IMR-90 (cell line): ENCODE data around the gene ABCB10. TPM values are rescaled to one million over a fixed set of nuclear protein-coding genes. Genes with fewer than 3 reads are reported as not detected.

Experiments
- ATAC-seq: fragments of 200-7000 bp; cut with Tn5 transposase; 2 replicates; pipeline ENCODE4 v1.9.1; 2020; ENCODE audit warnings: low read depth, mild to moderate bottlenecking, moderate library complexity
- BruUV-seq: library from RNA; stranded (reverse); fragments of 400-500 nt; replicated peaks from 2 replicates; lab custom pipeline; 2021; lab: Mats Ljungman, UMichigan
- CTCF ChIA-PET: fragments of 300-600 bp; formaldehyde crosslinking; extraction: SDS; loops from one replicate; lab custom pipeline; 2021; ENCODE audit warnings: antibody characterized with exemption; lab: Yijun Ruan, JAX
- POLR2A ChIA-PET: fragments of 300-600 bp; sonication (Branson Sonifier 250); formaldehyde crosslinking; loops from one replicate; lab custom pipeline; 2022; ENCODE audit warnings: antibody characterized with exemption; ENCODE audit not compliant: unreplicated experiment; lab: Charles Lee
- DNase-seq: peaks from one replicate; pipeline ENCODE4 v3.0.0; 2013
- H2AFZ ChIP-seq: replicated peaks from 2 replicates; pipeline ENCODE3; 2013; ENCODE audit warnings: low read length, mild to moderate bottlenecking; ENCODE audit not compliant: poor library complexity
- H2AK5ac ChIP-seq: 2 replicates; pipeline ENCODE4 v1.6.1; 2013; ENCODE audit warnings: low read depth, low read length, inconsistent platforms
- H2AK9ac ChIP-seq: replicated peaks from 2 replicates; pipeline ENCODE3; 2013; ENCODE audit warnings: mild to moderate bottlenecking, low read depth, low read length, moderate library complexity; ENCODE audit not compliant: poor library complexity
- H2BK120ac ChIP-seq: 2 replicates; pipeline ENCODE4 v1.6.1; 2013; ENCODE audit warnings: low read depth, low read length, inconsistent platforms
- H2BK15ac ChIP-seq: 3 replicates; pipeline ENCODE4 v1.6.1; 2013; ENCODE audit warnings: low read depth, low read length, inconsistent platforms
- H2BK20ac ChIP-seq: 2 replicates; pipeline ENCODE4 v1.6.1; 2013; ENCODE audit warnings: low read depth, mild to moderate bottlenecking, inconsistent platforms, low read length, moderate library complexity
- H2BK5ac ChIP-seq: 2 replicates; pipeline ENCODE4 v1.6.1; 2013; ENCODE audit warnings: mild to moderate bottlenecking, low read depth, low read length, inconsistent platforms; ENCODE audit not compliant: poor library complexity, severe bottlenecking
- H3K14ac ChIP-seq: replicated peaks from 2 replicates; pipeline ENCODE4 v1.6.1; 2013; ENCODE audit warnings: low read depth, low read length, inconsistent platforms
- H3K18ac ChIP-seq: 2 replicates; pipeline ENCODE4 v1.6.1; 2013; ENCODE audit warnings: low read depth, low read length, control low read depth
- H3K23ac ChIP-seq: 2 replicates; pipeline ENCODE4 v1.6.1; 2013; ENCODE audit warnings: low read depth, low read length, inconsistent platforms
- H3K27ac ChIP-seq: 2 replicates; pipeline ENCODE4 v1.5.1; 2013; ENCODE audit warnings: mild to moderate bottlenecking, control low read depth, low read length; ENCODE audit not compliant: insufficient read depth
- H3K27me3 ChIP-seq: 2 replicates; pipeline ENCODE4 v1.6.1; 2013; ENCODE audit warnings: low read length; ENCODE audit not compliant: control insufficient read depth, insufficient read depth
- H3K36me3 ChIP-seq: 2 replicates; pipeline ENCODE4 v1.6.1; 2013; ENCODE audit warnings: low read length, mixed read lengths; ENCODE audit not compliant: control insufficient read depth, insufficient read depth
- H3K4ac ChIP-seq: 2 replicates; pipeline ENCODE4 v1.6.1; 2013; ENCODE audit warnings: low read depth, low read length, inconsistent platforms
- H3K4me1 ChIP-seq: 2 replicates; pipeline ENCODE4 v1.6.1; 2013; ENCODE audit warnings: low read length, mixed read lengths; ENCODE audit not compliant: control insufficient read depth, insufficient read depth
- H3K4me2 ChIP-seq: 2 replicates; pipeline ENCODE4 v1.6.1; 2013; ENCODE audit warnings: low read depth, mild to moderate bottlenecking, control low read depth, low read length, moderate library complexity
- H3K4me3 ChIP-seq: 2 replicates; pipeline ENCODE4 v1.5.1; 2013; ENCODE audit warnings: low read depth, mild to moderate bottlenecking, control low read depth, low read length, moderate library complexity; ENCODE audit not compliant: insufficient read depth
- H3K56ac ChIP-seq: 2 replicates; pipeline ENCODE4 v1.6.1; 2013; ENCODE audit warnings: low read length, inconsistent platforms; ENCODE audit not compliant: insufficient read depth; ENCODE audit errors: extremely low read depth
- H3K79me1 ChIP-seq, 2 experiments: 2 replicates each; pipeline ENCODE4 v1.6.1; 2013; ENCODE audit warnings: low read length in 2 of 2, inconsistent platforms in 1 of 2, low read depth in 1 of 2
- H3K9ac ChIP-seq: 2 replicates; pipeline ENCODE4 v1.6.1; 2013; ENCODE audit warnings: low read depth, low read length, control low read depth
- H3K9me1 ChIP-seq: 2 replicates; pipeline ENCODE4 v1.6.1; 2013; ENCODE audit warnings: low read length, inconsistent platforms; ENCODE audit not compliant: insufficient read depth
- H3K9me3 ChIP-seq: 2 replicates; pipeline ENCODE4 v1.6.1; 2013; ENCODE audit warnings: low read length; ENCODE audit not compliant: control insufficient read depth, insufficient read depth
- H4K20me1 ChIP-seq: 2 replicates; pipeline ENCODE4 v1.6.1; 2013; ENCODE audit warnings: low read length, inconsistent platforms; ENCODE audit not compliant: insufficient read depth
- H4K5ac ChIP-seq: 2 replicates; pipeline ENCODE4 v1.6.1; 2013; ENCODE audit warnings: mild to moderate bottlenecking, low read depth, low read length, control low read depth
- H4K8ac ChIP-seq, 2 experiments: 2 replicates each; pipeline ENCODE4 v1.6.1; 2013; ENCODE audit warnings: low read depth in 2 of 2, low read length in 2 of 2, control low read depth in 1 of 2, inconsistent platforms in 1 of 2
- H4K91ac ChIP-seq: 2 replicates; pipeline ENCODE4 v1.6.1; 2013; ENCODE audit warnings: low read depth, low read length, inconsistent platforms; ENCODE audit not compliant: insufficient read depth
- FOS ChIP-seq: fragments of 150-350 bp; IDR thresholded peaks from 2 replicates; pipeline ENCODE4 v1.6.1; 2016; ENCODE audit warnings: low read depth, low read length
- MAFK ChIP-seq: IDR thresholded peaks from 2 replicates; pipeline ENCODE4 v1.6.1; 2012; ENCODE audit warnings: low read depth, low read length, improper control_type of control experiment
- WGBS, 2 experiments: methylation state at CpG; one replicate each; pipeline versions ENCODE4 v1.1.5 to v1.1.7; 2013; ENCODE audit warnings: missing lambda C conversion rate in 2 of 2; ENCODE audit not compliant: insufficient read length in 1 of 2; ENCODE audit errors: extremely low coverage in 2 of 2; 5-methylcytosine and 5-hydroxymethylcytosine counted together
- dilution Hi-C: fragments of 300-500 bp; cut with HindIII; formaldehyde crosslinking; loops from one replicate; pipeline ENCODE4 v1.14.3; 2018; ENCODE audit warnings: low sequenced_read_pairs; ENCODE audit not compliant: unreplicated experiment
- in situ Hi-C: fragments of 300-500 bp; cut with MboI; formaldehyde crosslinking; loops from 3 replicates; pipeline ENCODE4 v1.14.3; 2019; ENCODE audit warnings: low sequenced_read_pairs, inconsistent platforms, mixed read lengths
- intact Hi-C: fragments of 100-400 bp; cut with micrococcal nuclease; formaldehyde crosslinking; loops from 2 replicates; pipeline ENCODE4 v1.10.0; 2022
- polyA plus RNA-seq, 3 experiments: library from polyadenylated mRNA; depleted of rRNA; stranded (reverse); fragments of >200 nt; gene quantifications; 2 replicates each; pipeline ENCODE4 v1.2.3, GENCODE V29; 2012; ENCODE audit warnings: low replicate concordance in 1 of 3
- total RNA-seq: library from RNA; depleted of rRNA; stranded (reverse); fragments of >200 nt; gene quantifications from 2 replicates; pipeline ENCODE4 v1.2.3, GENCODE V29; 2012

The ABCB10 gene
- total and polyA plus RNA-seq, 2 of the 4 experiments (the other 2 are of a cell fraction): 6.5 to 10.9 TPM

DNA sequence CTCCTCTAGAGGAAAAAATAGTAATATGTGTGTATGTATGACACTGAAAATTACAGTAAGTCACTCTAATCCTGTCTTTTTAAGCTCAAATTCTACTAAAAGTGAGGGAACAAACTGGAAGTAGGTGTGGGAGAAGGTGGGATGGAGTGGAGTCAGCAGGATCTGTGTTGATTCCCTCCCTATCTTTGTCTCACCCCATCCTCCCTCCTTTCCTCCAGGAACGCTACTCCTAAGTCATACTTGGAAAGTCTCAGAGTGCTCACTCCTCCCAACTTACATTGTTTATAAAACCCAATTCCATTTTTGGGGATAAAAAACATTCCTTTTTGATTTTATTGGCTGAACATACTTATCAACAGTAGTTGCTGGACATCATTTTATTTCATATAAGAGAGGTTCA is 35.5 kb downstream of the ABCB10 start:
- H3K23ac ChIP-seq: no peak overlapping the region
- H2AK9ac ChIP-seq: no peak overlapping the region
- H3K9ac ChIP-seq: no peak overlapping the region
- H2AFZ ChIP-seq: no peak overlapping the region
- no peaks in the 10 kb centered on the region for H4K20me1 ChIP-seq
- H2BK15ac ChIP-seq: no peak overlapping the region
- no peak overlapping the region for H4K91ac ChIP-seq
- no peak overlapping the region for H2AK5ac ChIP-seq
- no peak overlapping the region for H3K4me2 ChIP-seq
- H4K8ac ChIP-seq: no peak overlapping the region
- H2BK5ac ChIP-seq: no peak overlapping the region
- CTCF ChIA-PET: no interaction called here
- no peak overlapping the region for H2BK20ac ChIP-seq
- H3K9me3 ChIP-seq: no peaks in the 10 kb centered on the region
- TF ChIP-seq FOS: no peak
- no peak for TF ChIP-seq MAFK
- H3K4ac ChIP-seq: no peak overlapping the region
- H3K79me1 ChIP-seq: no peaks in the 10 kb centered on the region
- no peak overlapping the region for H3K18ac ChIP-seq
- peaks cover 24% of the 10 kb centered on the region for H3K36me3 ChIP-seq
- no CpG with 5 or more reads among the region's 1 CpG for WGBS, 2 experiments
- dilution Hi-C loops: no loop called here
- no peak overlapping the region; the same call in 1 of the 2 replicates for H3K27ac ChIP-seq
- H3K56ac ChIP-seq: no peak overlapping the region
- peaks cover 2% of the 10 kb centered on the region; the same call in 1 of the 2 replicates for H3K4me1 ChIP-seq
- no peak overlapping the region; the same call in 1 of the 2 replicates for H4K5ac ChIP-seq
- DNase-seq (peak; percentile 3), ATAC-seq (peak; percentile 77)
- H2BK120ac ChIP-seq: no peak overlapping the region
- in situ Hi-C loops: no loop called here
- no peak overlapping the region for H3K4me3 ChIP-seq
- intact Hi-C loops: no loop called here
- no TSS peak for BruUV-seq
- no peaks in the 10 kb centered on the region for H3K27me3 ChIP-seq
- POLR2A ChIA-PET: no interaction called here
- H3K9me1 ChIP-seq: peaks cover 5% of the 10 kb centered on the region
- no peak overlapping the region for H3K14ac ChIP-seq
